Fibroblast of the conjunctiva (primary cell): ENCODE measurements around the gene TARDBP.
"Not testable (repeated sequence)": the region's sequence is repeated elsewhere in the genome, so short reads cannot be mapped to it uniquely, and the experiment has no call there.

Experiments
- DNase-seq: peaks from one replicate; pipeline ENCODE4 v3.0.0-alpha.2; 2010; ENCODE audit warnings: low read depth

Gene TARDBP

DNA sequence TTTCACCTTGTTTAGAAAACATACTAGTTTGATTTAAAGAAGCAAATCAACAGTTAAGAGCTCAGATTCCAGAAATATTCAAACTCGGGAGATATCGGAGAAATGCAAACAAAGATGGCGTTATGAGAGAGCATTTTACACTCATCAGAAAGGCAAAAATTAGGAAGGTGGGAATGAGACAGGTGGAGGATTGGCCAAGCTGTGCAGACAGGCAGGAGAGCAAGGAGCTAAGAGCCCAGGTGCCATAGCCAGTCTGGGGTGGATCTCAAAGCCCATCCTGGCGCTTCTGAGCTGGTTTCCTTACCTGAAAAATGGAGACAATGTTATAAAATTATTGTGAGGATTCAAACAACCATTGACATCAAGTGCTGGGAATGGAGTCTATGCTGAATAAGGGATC lies 19.6 kb upstream of the TARDBP start:
- DNase-seq, result no peak

- no peak for DNase-seq
Observed at GRCh38 chr1:10996100-10996499, 16.4 kb upstream of the TARDBP start.

GRCh38 chr1:11000526-11000925 lies 11.9 kb upstream of the TARDBP start:
- DNase-seq, result no peak

DNA sequence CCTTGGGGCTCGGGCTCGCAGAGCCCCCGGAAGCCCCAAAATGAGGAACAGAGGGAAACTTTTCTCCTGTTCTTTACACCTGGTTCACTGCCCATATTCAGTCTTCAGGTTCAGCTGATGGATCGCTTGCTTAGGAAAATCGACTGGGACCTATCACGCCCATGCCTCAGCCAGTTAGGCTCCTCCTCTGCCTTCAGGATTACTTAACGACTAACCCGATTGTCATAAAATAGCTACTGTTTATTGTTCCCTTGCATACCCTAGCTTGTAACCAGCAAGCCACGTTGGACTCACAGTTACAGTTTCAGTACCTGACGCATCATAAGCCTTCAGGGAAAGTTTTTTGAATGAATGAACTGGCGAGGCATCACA lies 692 bp downstream of the TARDBP start:
- DNase-seq, result no peak

DNA sequence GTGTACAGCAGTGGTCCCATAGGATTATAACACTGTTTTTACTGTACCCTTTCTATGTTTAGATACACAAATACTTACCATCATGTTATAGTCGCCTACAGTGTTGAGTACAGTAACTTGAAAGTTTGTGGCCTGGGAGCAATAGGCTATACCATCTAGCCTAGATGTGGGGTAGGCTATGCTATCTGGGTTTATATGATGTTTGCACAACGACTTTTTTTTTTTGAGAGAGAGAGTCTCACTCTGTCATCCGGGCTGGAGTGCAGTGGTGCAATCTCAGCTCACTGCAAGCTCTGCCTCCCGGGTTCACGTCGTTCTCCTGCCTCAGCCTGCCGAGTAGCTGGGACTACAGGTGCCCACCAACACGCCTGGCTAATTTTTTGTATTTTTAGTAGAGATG lies 6.9 kb downstream of the TARDBP start:
- not testable (repeated sequence) for DNase-seq

GRCh38 chr1:11019971-11020370 lies 7.5 kb downstream of the TARDBP start:
- no peak for DNase-seq

- DNase-seq, result no peak
Observed at GRCh38 chr1:11023201-11023600, 10.7 kb downstream of the TARDBP start.

DNA sequence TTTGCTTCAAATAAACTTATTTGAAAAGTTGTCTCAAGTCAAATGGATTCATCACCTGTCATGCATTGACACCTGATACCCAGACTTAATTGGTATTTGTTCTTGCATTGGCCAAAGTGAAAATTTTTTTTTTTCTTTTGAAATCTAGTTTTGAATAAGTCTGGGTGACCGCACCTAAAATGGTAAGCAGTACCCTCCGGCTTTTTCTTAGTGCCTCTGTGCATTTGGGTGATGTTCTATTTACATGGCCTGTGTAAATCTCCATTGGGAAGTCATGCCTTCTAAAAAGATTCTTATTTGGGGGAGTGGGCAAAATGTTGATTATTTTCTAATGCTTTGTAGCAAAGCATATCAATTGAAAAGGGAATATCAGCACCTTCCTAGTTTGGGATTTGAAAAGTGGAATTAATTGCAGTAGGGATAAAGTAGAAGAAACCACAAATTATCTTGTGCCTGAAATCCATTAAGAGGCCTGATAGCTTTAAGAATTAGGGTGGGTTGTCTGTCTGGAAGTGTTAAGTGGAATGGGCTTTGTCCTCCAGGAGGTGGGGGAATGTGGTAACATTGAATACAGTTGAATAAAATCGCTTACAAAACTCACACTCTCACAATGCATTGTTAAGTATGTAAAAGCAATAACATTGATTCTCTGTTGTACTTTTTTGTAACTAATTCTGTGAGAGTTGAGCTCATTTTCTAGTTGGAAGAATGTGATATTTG lies 11.9 kb downstream of the TARDBP start:
- no peak for DNase-seq

- DNase-seq, result no peak
Observed at GRCh38 chr1:11024874-11025203, 12.4 kb downstream of the TARDBP start.

DNA sequence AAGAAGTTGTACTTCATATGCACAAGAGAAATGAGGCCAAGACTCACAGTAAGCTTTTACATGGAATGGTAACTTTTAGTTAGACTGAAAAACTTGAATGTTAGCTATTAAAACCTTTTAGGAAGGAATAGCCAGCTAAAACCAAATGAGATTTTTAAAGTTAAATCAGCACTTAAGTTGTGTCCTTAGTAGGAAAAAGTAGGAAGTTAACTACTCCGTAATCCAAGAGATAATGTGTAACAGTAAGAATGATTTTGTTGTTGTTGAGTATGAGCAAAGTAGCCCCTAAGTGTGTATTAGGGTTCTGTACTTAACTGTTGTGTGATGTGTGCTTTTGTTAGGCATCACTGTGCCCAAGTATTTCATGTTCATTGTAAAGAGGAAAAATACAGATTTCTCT lies 13.2 kb downstream of the TARDBP start:
- no peak for DNase-seq

DNA sequence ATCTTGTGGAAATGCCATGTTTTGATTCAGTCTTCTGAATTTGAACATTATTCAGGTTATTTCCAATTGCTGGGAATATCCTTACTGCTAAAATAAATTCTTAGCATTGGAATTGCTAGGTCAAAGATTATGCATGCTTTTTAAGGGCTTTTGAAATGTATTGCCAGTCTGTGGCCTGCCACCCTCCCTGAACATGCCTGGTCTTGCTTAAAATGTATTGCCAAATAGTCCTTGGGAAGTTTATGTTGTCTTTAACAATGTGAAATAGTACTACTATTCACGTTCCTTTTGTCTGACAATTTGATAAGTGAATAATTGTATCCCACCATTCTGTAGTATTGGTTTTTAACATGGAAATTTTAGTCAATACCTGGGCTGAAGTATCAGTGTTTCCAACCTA lies 13.6 kb downstream of the TARDBP start:
- no peak for DNase-seq

- DNase-seq, result no peak
Observed at GRCh38 chr1:11026903-11027302, 14.4 kb downstream of the TARDBP start.

DNA sequence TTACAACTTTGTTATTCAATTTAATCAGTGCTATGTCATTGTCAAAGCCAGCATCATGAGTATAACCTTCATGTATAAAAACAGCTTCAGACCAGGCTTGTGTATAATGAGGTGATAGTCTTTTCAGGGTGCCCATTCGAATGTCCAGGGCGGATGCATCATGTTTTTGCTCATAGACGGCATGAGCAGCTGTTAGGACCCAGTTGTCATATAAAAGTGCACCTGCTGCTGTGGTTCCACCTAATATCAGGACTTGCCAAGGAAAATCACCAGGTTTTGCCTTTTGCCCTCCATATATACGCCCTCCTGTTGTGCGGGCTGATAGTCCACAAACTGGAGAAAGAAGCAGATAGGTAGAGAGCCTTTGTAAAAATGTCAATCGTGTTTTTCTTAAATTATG lies 14.9 kb downstream of the TARDBP start:
- DNase-seq, result no peak

DNA sequence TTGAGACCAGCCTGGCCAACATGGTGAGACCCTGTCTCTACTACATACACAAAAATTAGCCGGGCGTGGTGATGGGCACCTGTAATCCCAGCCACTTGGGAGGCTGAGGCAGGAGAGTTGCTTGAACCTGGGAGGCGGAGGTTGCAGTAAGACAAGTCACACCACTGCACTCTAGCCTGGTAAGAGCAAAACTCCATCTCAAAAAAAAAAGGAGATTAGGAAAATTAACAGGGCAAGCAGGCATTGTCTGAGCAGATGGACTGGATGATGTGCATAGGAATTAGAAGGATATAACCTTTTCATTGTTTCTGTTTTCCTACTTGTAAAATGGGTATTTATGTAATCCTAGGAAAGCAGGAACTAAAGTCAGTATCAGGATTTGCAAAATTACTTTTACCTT lies 15.6 kb downstream of the TARDBP start:
- DNase-seq, result no peak

- no peak for DNase-seq
Observed at GRCh38 chr1:11030865-11031264, 18.4 kb downstream of the TARDBP start.

DNA sequence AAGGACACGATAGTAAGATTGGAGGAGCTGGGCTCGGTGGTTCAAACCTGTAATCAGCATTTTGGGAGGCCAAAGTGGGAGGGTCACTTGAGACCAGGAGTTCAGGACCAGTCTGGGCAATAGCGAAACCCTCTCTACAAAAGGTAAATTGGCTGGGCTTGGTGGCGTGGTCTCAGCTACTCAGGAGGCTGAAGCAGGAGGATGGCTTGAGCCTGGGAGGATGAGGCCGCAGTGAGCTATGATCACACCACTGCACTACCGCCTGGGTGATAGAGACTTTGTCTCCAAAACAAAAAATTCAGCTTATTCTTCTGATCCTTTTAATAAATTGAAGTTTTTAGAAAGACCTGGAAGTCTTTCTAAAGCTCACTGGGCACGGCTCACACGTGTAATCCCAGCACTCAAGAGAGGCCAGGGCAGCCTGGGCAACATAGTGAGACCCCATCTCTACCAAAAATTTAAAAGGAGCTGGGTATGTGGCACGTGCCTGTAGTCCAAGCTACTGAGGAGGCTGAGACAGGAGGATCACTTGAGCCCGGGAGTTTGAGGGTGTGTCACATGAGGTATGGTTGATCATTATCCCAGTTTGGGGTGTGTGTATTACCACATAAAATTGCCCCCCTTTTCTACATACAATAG lies 19.3 kb downstream of the TARDBP start:
- no peak for DNase-seq

DNA sequence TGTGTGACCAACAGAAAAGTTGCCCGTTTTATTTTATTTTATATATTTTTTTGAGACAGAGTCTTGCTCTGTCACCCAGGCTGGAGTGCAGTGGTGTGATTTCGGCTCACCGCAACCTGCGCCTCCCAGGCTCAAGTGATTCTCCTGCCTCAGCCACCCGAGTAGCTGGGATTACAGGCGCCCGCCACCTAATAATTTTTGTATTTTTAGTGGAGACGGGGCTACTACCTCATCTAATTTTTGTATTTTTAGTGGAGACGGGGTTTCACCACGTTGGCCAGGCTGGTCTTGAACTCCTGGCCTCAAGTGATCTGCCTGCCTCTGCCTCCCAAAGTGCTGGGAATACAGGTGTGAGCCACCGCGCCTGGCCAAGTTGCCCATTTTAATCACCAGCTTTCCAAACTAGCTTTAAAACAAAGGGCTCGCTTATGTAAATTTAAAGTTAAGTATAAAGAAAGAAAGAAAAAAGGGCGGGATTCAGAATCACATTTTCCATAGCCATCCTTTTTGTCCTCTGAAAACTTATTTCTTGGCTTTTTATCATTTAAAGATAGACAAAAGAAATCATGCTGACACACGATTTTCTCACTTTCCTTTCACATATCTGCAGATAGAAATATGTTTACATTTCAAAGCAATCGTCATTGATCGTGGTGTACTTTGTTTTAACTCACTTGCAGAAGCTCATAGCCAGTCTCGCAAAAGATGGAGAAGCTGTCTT lies 24.7 kb downstream of the TARDBP start:
- not testable (repeated sequence) for DNase-seq

GRCh38 chr1:11037740-11038182 lies 25.3 kb downstream of the TARDBP start:
- peak; percentile 83 for DNase-seq

DNA sequence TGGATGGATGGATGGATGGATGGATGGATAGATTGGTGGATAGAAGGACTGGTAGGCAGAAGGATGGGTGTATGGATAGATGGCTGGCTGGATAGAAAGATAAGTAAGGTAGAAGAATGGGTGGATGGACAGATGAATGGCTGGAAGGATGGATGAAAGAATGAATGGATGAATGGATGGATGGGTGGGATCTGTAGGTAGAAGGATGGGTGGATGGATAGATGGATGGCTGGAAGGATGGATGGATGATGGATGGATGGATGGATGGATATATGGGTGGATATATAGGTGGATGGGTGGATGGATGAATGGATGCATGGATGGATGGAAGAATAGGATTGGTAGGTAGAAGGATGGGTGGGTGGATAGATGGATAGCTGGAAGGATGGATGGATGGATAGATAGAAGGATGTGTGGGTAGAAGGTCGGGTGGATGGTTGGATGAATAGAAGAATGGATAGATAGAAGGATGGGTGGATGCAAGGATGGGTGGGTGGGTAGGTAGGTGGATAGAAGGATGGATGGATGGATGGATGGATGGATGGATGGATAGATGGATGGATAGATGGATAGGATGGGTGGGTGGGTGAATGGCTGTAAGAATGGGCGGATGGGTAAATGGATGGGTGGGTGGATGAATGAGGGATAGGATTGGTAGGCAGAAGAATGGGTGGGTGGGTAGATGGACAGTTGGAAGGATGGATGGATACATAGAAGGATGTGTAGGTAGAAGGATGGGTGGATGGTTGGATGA lies 27.1 kb downstream of the TARDBP start:
- DNase-seq, result no peak

GRCh38 chr1:11040105-11040429 lies 27.6 kb downstream of the TARDBP start:
- DNase-seq, result not testable (repeated sequence)

DNA sequence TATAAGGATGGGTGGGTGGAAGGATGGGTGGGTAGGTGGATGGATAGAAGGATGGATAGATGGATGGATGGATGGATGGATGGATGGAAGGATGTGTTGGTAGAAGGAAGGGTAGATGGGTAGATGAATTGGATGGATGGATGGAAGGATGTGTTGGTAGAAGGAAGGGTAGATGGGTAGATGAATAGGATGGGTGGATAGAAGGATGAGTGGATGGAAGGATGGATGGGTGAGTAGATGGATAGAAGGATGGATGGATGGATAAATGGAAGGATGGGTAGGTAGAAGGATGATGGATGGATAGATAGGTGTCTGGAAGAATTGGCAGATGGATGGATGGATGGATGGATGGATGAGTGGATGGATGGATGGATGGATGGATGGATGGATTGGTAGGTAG lies 28.6 kb downstream of the TARDBP start:
- no peak for DNase-seq

- no peak for DNase-seq
Observed at GRCh38 chr1:11042065-11042464, 29.6 kb downstream of the TARDBP start.
